A549 (cell line): Measurements from ENCODE around the gene FOXC2. TPM values are rescaled to one million over a fixed set of nuclear protein-coding genes. Genes with fewer than 3 reads are reported as not detected.

Experiments used
- ATAC-seq, 2 experiments: fragments of 200-7000 bp in 1 of 2; fragments of >200 bp in 1 of 2; cut with Nextera tagmentation in 1 of 2; cut with Tn5 transposase in 1 of 2; 3 replicates each; pipeline versions ENCODE4 v1.8.0 to v1.9.1; 2018 to 2020; ENCODE audit warnings: mild to moderate bottlenecking in 1 of 2, moderate library complexity in 1 of 2
- CTCF ChIA-PET: fragments of 300-600 bp; sonication (Branson Sonifier 250); formaldehyde crosslinking; extraction: SDS; loops from one replicate; lab custom pipeline; 2021; ENCODE audit warnings: antibody characterized with exemption, inconsistent platforms; lab: Yijun Ruan, JAX
- POLR2A ChIA-PET: fragments of 350-600 bp; formaldehyde crosslinking; extraction: SDS; loops from one replicate; lab custom pipeline; 2021; ENCODE audit warnings: antibody characterized with exemption, inconsistent platforms; lab: Yijun Ruan, JAX
- DNase-seq, 2 experiments: peaks; one replicate each; pipeline versions ENCODE4 v3.0.0 to v3.0.0-alpha.2; 2011 to 2016; ENCODE audit warnings: low read depth in 1 of 2, low spot score in 1 of 2
- FAIRE-seq: peaks from 2 replicates; lab custom pipeline; 2011; peaks lifted over from hg19 to GRCh38; lab: Jason Lieb, UNC
- H3K27ac ChIP-seq, 2 experiments: fragments of >200 bp; sonication (Bioruptor Twin); formaldehyde crosslinking; 3 replicates each; pipeline ENCODE4 v1.5.1; 2016 to 2017
- H3K4me1 ChIP-seq: fragments of >200 bp; sonication (Bioruptor Twin); formaldehyde crosslinking; 3 replicates; pipeline ENCODE4 v1.6.1; 2016
- H3K4me2 ChIP-seq: fragments of >200 bp; sonication (Bioruptor Twin); formaldehyde crosslinking; 3 replicates; pipeline ENCODE4 v1.6.1; 2016
- H3K4me3 ChIP-seq: fragments of >200 bp; sonication (Bioruptor Twin); formaldehyde crosslinking; 3 replicates; pipeline ENCODE4 v1.5.1; 2016
- H3K9me3 ChIP-seq: fragments of >200 bp; sonication (Bioruptor Twin); formaldehyde crosslinking; 3 replicates; pipeline ENCODE4 v1.6.1; 2016
- CBX8 ChIP-seq: fragments of 200-600 bp; sonication (generic); IDR thresholded peaks from 2 replicates; pipeline ENCODE4 v1.6.1; 2016
- CHD4 ChIP-seq: fragments of 200-600 bp; sonication (generic); IDR thresholded peaks from 2 replicates; pipeline ENCODE4 v1.6.1; 2016; ENCODE audit warnings: antibody characterized with exemption, mild to moderate bottlenecking, borderline replicate concordance
- GATA3 ChIP-seq: IDR thresholded peaks from 2 replicates; pipeline ENCODE4 v1.6.1; 2012; ENCODE audit warnings: borderline replicate concordance
- HEYL ChIP-seq: fragments of 250-450 bp; sonication (Bioruptor Pico); IDR thresholded peaks from 2 replicates; pipeline ENCODE4 v1.8.0; 2021; ENCODE audit warnings: mild to moderate bottlenecking, moderate library complexity
- KDM1A ChIP-seq: fragments of 200-600 bp; sonication (generic); IDR thresholded peaks from 2 replicates; pipeline ENCODE4 v1.6.1; 2016; ENCODE audit warnings: low read depth, mild to moderate bottlenecking
- NR3C1 ChIP-seq: fragments of >200 bp; sonication (Bioruptor Twin); formaldehyde crosslinking; IDR thresholded peaks from 3 replicates; pipeline ENCODE4 v1.6.1; 2017
- RFX5 ChIP-seq: fragments of 450-650 bp; IDR thresholded peaks from 2 replicates; pipeline ENCODE4 v1.7.1; 2014; ENCODE audit warnings: antibody characterized with exemption, mild to moderate bottlenecking, moderate library complexity
- RNF2 ChIP-seq: fragments of 200-600 bp; sonication (generic); IDR thresholded peaks from 2 replicates; pipeline ENCODE4 v1.6.1; 2016; ENCODE audit warnings: low read depth, mild to moderate bottlenecking, antibody characterized with exemption, moderate library complexity, borderline replicate concordance
- TP53 ChIP-seq: fragments of 250-450 bp; sonication (Bioruptor Pico); IDR thresholded peaks from 2 replicates; pipeline ENCODE4 v1.5.0; 2021; ENCODE audit warnings: mild to moderate bottlenecking, moderate library complexity
- ZSCAN20 ChIP-seq: fragments of 250-450 bp; sonication (Bioruptor Pico); IDR thresholded peaks from 2 replicates; pipeline ENCODE4 v1.8.0; 2022; ENCODE audit warnings: mild to moderate bottlenecking, moderate library complexity
- WGBS: methylation state at CpG from one replicate; pipeline ENCODE4 v1.1.6; 2017; ENCODE audit errors: missing lambda C conversion rate; 5-methylcytosine and 5-hydroxymethylcytosine counted together
- polyA plus RNA-seq, 4 experiments: library from polyadenylated mRNA; depleted of rRNA in 3 of 4; stranded (reverse); fragments of >200 nt; fragmentation: RNase III in 1 of 4; extraction: RNeasy Plus Mini Kit Qiagen cat#74134 plus additional on column Dnase treatment in 1 of 4; gene quantifications; 2 replicates in 3 of 4; 3 replicates in 1 of 4; pipeline ENCODE4 v1.2.3, GENCODE V29; 2011 to 2017
- TF ChIP-seq, protein P1 (sequence below): fragments of 250-450 bp; sonication (Bioruptor Pico); IDR thresholded peaks from 2 replicates; pipeline ENCODE4 v1.5.0; 2021; ENCODE audit warnings: mild to moderate bottlenecking, moderate library complexity, borderline replicate concordance
- TF ChIP-seq, protein P2 (sequence below): IDR thresholded peaks from 2 replicates; pipeline ENCODE4 v1.6.1; 2012
- TF ChIP-seq, protein P3 (sequence below): IDR thresholded peaks from 2 replicates; pipeline ENCODE4 v1.6.1; 2012; ENCODE audit warnings: low read depth, borderline replicate concordance
- TF ChIP-seq, protein P4 (sequence below): IDR thresholded peaks from 2 replicates; pipeline ENCODE4 v1.6.1; 2012
- TF ChIP-seq, protein P5 (sequence below): fragments of >200 bp; sonication (Bioruptor Twin); formaldehyde crosslinking; IDR thresholded peaks from 3 replicates; pipeline ENCODE4 v1.5.1; 2016

Gene FOXC2
- polyA plus RNA-seq, 2 of the 4 experiments (the other 2 are of a cell fraction): 0.06 to 0.28 TPM

DNA sequence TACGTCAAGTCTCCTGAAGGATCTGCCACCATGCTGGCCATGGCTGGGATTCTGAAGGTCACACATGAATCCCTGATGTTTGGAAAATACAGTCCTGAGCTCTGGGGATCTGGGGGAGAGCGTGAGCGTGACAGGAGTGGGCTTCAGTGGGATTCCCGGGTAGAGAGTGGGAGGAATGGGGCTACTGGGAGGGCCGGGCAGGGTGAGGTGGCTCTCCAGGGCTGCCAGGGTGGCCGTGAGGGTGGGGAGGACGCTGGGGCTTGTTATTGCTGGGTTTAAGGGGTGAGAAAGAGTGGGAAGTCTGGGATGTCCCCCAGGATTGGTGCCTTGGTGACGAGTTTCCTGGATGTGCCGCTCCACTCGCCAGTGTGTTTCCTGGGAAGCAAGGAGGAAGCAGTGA is 43.0 kb downstream of the FOXC2 start:
- Histone ChIP-seq H3K9me3 (no peaks in the 10 kb centered on the region), H3K4me1 (peaks cover 14% of the 10 kb centered on the region; the same call in 2 of the 3 replicates), H3K27ac (no peak overlapping the region; a peak in 1 of 6 replicates), H3K4me3 (no peak overlapping the region), H3K4me2 (no peak overlapping the region)
- FAIRE-seq (no peak), DNase-seq (no peak), ATAC-seq (no peak)
- TF ChIP-seq, protein P1, sequence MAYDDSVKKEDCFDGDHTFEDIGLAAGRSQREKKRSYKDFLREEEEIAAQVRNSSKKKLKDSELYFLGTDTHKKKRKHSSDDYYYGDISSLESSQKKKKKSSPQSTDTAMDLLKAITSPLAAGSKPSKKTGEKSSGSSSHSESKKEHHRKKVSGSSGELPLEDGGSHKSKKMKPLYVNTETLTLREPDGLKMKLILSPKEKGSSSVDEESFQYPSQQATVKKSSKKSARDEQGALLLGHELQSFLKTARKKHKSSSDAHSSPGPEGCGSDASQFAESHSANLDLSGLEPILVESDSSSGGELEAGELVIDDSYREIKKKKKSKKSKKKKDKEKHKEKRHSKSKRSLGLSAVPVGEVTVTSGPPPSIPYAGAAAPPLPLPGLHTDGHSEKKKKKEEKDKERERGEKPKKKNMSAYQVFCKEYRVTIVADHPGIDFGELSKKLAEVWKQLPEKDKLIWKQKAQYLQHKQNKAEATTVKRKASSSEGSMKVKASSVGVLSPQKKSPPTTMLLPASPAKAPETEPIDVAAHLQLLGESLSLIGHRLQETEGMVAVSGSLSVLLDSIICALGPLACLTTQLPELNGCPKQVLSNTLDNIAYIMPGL (CRISPR knock-in tag): no peak
- TF ChIP-seq, protein P2, sequence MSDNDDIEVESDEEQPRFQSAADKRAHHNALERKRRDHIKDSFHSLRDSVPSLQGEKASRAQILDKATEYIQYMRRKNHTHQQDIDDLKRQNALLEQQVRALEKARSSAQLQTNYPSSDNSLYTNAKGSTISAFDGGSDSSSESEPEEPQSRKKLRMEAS: no peak
- TF ChIP-seq ZSCAN20 (CRISPR knock-in tag) (no peak), TP53 (CRISPR knock-in tag) (no peak)
- ChIA-PET POLR2A (no interaction called here), CTCF (no interaction called here)
- WGBS: 85% methylated on average over 10 of the region's 10 CpGs

DNA sequence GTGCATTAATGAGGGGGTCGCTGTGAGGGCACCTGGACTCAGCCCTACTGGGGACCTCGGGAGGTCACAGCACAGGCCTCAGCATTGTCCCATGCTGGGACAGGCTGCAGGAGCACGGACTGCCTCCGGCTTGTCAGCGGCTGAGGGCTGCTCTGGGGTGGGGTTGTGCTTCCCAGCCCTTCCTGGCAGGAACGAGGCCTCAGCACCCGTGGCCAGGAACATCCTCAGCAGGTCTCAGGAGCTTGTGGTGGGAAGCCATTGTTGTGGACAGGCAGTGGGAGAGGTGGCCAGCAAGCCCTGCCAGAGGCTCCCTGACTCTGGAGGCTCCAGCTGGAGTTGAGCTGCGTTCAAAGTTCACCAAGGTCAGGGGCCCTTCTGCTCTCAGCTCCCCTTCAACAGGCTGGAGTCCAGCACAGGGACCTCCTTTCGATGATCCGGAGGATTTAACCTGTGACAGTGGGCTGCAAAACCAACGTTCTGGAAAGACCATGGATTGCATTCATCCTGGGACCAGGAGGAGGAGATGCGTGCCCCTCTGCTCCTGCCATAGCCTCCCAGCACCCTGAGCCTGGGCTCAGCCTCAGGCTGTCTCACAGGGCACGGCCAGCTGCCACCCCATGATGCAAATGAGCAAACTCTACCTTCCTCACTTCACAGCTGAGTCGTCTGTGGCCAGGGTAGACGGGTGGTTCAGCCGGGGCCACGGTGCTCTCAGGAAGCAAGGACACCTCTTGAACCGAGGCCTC is 44.3 kb downstream of the FOXC2 start:
- TF ChIP-seq, protein P3, sequence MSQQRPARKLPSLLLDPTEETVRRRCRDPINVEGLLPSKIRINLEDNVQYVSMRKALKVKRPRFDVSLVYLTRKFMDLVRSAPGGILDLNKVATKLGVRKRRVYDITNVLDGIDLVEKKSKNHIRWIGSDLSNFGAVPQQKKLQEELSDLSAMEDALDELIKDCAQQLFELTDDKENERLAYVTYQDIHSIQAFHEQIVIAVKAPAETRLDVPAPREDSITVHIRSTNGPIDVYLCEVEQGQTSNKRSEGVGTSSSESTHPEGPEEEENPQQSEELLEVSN: no peak
- TF ChIP-seq RFX5: no peak
- no peak for TF ChIP-seq CHD4
- no peak for TF ChIP-seq KDM1A
- TF ChIP-seq, protein P2: no peak
- TF ChIP-seq CBX8: no peak
- TF ChIP-seq, protein P1 (CRISPR knock-in tag): no peak
- no peak for TF ChIP-seq HEYL
- TF ChIP-seq, protein P4, sequence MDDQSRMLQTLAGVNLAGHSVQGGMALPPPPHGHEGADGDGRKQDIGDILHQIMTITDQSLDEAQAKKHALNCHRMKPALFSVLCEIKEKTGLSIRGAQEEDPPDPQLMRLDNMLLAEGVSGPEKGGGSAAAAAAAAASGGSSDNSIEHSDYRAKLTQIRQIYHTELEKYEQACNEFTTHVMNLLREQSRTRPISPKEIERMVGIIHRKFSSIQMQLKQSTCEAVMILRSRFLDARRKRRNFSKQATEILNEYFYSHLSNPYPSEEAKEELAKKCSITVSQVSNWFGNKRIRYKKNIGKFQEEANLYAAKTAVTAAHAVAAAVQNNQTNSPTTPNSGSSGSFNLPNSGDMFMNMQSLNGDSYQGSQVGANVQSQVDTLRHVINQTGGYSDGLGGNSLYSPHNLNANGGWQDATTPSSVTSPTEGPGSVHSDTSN: no peak
- TF ChIP-seq, protein P5, sequence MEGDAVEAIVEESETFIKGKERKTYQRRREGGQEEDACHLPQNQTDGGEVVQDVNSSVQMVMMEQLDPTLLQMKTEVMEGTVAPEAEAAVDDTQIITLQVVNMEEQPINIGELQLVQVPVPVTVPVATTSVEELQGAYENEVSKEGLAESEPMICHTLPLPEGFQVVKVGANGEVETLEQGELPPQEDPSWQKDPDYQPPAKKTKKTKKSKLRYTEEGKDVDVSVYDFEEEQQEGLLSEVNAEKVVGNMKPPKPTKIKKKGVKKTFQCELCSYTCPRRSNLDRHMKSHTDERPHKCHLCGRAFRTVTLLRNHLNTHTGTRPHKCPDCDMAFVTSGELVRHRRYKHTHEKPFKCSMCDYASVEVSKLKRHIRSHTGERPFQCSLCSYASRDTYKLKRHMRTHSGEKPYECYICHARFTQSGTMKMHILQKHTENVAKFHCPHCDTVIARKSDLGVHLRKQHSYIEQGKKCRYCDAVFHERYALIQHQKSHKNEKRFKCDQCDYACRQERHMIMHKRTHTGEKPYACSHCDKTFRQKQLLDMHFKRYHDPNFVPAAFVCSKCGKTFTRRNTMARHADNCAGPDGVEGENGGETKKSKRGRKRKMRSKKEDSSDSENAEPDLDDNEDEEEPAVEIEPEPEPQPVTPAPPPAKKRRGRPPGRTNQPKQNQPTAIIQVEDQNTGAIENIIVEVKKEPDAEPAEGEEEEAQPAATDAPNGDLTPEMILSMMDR: no peak
- no peak for TF ChIP-seq RNF2
- TF ChIP-seq NR3C1: no peak
- no peak for TF ChIP-seq GATA3
- ChIA-PET POLR2A (no interaction called here), CTCF (interaction anchor here (0.6 to 1.3 kb wide), 3 partner anchors 10 to 761 kb away, joined by 3 to 6 read pairs (median 4); no protein-coding TSS in a partner anchor)
- Histone ChIP-seq H3K4me3 (no peak overlapping the region), H3K9me3 (no peaks in the 10 kb centered on the region), H3K4me2 (no peak overlapping the region), H3K4me1 (peaks cover 14% of the 10 kb centered on the region; the same call in 2 of the 3 replicates), H3K27ac (no peak overlapping the region)
- ATAC-seq (no peak; a peak in 1 of 6 replicates), DNase-seq (no peak), FAIRE-seq (no peak)
- WGBS: 82% methylated on average over 11 of the region's 18 CpGs
